NCI-H1092 (cell line): ENCODE data around the gene SPATA21.
A peak's percentile ranks its signal among the peaks of the same experiment; 100 is the strongest.
"Not testable (repeated sequence)": the region's sequence is repeated elsewhere in the genome, so short reads cannot be mapped to it uniquely, and the experiment has no call there.

Experiments
- DNase-seq: peaks from one replicate; lab custom pipeline; 2025; lab: John Stamatoyannopoulos, UW

Gene SPATA21

DNA sequence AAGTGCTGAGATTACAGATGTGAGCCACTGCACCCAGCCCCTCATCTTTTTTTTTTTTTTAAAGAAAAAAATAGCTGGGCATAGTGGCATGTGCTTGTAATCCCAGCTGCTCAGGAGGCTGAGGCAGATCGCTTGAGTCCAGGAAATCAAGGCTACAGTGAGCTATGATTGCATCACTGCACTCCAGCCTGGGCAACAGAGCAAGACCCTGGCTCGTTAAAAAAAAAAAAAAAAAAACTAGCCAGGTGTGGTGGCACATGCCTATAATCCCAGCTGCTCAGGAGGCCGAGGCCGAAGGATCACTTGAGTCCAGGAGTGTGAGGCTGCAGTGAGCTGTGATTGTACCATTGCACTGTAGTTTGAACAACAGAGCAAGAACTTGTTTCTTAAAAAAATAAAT lies 56.4 kb downstream of the SPATA21 start:
- DNase-seq, result no peak

- no peak for DNase-seq
Measured at GRCh38 chr1:16378443-16378842, 58.8 kb downstream of the SPATA21 start.

- DNase-seq, result no peak
Measured at GRCh38 chr1:16376971-16377370, 60.3 kb downstream of the SPATA21 start.

GRCh38 chr1:16375521-16376340 lies 61.5 kb downstream of the SPATA21 start:
- no peak for DNase-seq

- DNase-seq, result no peak
Measured at GRCh38 chr1:16374266-16374665, 63.0 kb downstream of the SPATA21 start.

DNA sequence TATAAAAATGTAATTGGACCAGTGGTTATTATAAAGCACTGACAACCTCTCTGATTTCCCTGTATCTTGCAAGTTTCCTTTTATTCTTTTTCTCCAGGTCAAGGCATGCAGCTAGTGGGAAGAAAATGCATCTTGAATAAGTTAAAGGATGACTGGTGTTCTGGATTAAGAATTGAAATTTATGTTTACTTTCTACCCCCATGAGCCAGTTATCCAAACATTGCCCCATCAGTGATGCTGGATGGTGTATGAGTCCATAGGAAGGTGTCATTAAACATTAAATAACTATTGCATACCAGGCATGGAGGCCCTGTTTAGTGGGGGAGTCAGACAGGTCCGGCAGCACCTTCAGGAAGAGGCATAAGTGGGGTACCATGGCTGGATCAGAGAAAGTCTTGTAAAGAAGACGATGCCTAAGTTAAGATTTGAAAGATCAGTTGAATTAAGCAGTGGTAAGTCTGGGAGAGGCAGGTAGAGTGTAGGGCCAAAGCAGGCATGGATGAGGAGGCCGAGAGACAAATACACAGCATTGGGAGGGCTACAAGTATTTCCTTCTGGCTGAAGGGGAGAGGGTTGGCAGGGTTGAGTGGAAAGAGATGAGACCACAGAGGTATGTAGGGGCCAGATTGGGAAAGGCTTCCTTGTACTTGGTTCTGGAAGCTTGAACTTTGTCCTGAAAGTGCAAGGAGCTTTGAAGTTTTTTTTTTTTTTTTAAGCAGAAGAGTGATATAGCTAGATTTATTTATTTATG lies 64.5 kb downstream of the SPATA21 start:
- DNase-seq, result no peak

DNA sequence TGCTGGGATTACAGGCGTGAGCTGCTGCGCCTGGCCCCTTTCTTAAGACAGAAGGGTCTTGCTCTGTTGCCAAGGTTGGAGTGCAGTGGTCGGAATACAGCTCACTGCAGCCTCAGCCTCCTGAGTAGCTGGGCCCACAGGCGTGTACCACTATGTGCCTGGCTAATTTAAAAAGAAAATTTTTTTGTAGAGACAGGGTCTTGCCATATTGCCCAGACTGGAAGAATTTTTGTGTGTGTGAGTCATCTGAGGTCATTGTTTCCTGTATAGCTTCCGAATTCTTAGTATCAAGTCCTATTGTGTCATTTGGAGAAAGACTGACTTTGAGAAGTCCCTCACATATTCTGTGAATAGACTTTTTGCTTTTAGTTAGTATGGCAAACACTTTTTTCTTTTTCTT lies 65.5 kb downstream of the SPATA21 start:
- DNase-seq, result no peak

DNA sequence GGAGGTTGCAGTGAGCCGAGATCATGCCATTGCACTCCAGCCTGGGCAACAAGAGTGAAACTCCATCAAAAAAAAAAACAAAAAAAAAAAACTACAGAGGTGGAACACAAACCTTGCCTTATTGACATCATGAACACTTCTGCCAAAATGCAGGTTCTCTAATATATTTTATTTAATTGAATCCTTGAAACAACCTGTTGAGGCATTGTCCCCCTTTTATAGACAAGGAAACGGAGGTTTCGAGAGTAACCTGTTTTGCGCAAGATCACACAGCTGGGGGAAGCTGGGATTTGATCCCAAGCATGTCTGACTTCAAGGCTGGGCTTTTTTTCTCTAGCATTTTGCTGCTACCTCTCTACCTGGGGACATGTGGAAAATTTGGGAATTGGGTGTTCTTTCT lies 67.4 kb downstream of the SPATA21 start:
- no peak for DNase-seq

DNA sequence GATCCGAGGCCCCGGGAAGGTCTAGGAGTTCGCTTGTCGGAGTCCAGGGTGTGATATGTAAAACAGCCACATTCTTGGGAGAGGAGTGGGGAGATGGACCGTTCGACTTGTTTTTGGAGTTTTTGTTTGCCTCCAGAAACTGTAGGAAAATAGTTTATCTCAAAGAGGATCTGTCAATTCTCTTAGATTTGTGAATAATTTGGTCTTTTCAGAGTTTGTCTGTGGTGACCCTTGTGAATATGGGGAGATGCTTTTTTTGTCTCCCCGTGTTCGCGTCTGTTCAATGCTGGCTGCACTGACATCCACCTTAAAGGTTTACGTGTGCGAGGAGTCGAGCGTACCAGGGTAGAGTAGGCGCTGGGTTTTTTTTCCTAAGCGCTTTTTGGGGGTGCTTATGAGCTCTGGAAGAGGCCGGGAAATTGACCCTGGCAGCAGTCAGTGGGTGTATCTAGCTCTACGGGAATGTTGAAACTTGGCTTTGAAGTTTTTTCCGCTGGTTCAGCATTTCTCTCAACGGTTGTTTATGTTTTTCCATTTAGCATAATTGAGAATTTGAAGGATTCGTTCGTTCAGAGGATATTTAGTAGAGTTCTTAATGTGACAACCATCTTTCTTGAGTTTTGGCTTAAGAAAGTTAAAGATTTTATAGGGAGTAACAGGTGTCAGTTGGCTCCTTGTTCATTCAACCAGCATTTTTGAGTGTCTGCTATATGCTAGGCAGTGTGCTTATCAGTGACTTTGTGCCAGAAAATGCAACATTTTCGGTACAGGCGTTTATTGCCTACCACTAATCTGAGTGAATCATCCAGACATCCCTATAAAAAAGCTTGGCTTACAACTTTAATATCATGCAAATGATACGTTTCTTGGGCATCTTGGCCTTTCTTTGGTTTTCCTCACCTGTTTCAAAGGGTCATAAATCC lies 69.0 kb downstream of the SPATA21 start:
- DNase-seq, result no peak

DNA sequence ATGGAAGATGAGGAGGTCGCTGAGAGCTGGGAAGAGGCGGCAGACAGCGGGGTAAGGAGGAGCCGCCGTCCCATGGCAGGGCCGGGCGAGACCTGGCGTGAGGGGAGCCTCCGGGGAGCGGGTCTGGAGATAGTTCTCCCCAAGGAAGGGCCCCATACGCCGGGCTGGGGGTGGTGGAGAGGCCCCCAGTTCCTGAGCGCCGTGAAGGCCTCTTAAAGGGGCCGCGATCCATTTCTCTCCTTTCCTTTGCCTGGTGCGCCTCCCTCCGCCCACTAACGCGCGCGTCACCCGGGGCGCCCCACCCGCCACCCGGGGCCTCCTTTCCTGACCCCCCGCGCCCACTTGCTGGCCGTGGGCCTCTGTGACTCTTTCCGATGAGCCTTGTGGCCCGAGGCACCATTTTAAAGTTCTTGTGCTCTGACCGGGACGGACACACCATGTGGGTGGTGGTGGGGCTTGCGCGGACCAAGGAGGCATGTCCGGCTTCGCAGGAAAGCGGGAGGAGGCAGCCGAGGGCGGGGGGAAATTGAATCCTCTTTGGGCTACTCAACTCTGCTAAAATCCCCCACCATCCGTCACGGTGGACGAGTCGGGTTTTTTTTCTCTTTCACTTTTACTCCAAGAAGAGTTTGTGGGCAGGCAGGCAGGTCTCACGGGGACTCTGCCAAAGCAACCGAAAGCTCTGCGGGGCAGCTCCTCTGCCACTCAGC lies 69.8 kb downstream of the SPATA21 start:
- peak; percentile 76 for DNase-seq

- peak; percentile 100 for DNase-seq
Measured at GRCh38 chr1:16366722-16367257, 70.4 kb downstream of the SPATA21 start, which contains the start of gene SZRD1. TSS of gene SZRD1 (plus strand) at chr1:16367242. CDS start at chr1:16367258, 16 bp downstream.

DNA sequence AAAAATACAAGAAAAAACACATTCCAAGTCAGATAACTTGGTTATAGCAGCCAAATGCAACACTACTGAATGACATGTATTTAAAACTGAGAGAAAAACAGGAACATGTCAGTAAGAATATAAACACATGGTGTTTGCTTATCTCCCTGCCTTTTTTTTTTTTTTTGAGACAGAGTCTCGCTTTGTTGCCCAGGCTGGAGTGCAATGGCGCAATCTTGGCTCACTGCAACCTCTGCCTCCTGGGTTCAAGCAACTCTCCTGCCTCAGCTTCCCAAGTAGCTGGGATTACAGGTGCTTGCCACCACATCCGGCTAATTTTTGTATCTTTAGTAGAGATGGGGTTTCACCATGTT lies 72.1 kb downstream of the SPATA21 start:
- DNase-seq, result not testable (repeated sequence)

- no peak for DNase-seq
Measured at GRCh38 chr1:16356867-16357266, 80.4 kb downstream of the SPATA21 start.

- no peak for DNase-seq
Measured at GRCh38 chr1:16354619-16355018, 82.6 kb downstream of the SPATA21 start.

- no peak for DNase-seq
Measured at GRCh38 chr1:16352842-16353535, 84.2 kb downstream of the SPATA21 start.

DNA sequence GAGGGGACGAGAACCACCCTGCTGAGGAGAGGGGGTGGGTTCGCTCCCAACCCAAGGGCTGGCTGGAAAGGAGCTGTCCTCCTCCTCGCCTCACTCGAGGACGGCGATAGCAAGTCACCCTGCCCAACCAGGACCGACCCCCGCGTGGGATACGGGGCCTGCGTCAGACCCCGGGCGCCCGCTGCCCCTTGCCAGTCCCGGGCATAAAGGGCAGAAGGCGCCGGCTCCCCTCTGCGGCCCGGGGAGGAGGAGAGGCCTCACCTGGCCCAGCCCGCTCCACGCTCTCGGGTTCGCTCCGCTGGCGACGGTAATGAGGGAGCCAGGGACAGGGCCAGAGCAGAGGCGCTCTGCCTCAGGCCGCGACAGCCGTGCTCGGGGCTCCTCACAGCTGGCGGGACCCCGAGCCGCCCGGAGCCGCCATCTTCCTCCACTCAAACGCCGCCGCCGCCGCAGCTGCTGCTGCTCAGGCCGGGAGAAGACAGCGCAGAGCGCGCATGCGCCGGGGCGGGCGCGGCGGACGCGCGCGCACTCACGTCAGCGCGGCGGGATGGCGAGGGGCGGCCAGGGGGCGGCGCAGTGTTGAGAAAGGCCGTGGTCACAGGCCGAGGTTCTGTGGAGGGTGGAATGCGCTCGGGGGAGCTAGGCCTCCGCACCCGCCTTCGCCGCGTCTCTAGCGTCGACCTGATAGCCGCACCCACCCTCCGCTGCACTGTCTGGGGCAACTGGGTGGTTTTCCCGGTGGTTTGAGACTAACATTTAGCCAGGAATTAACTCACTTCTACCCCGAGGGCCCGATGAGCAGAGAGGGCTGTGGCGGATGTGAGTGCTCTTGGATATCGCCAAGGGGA lies 85.0 kb downstream of the SPATA21 start, which contains the start of gene FBXO42:
Gene FBXO42, minus strand, starts transcription at position 487 of the 848 bp plus-strand sequence. CDS start 37,062 bp downstream, outside the sequence.
- peak; percentile 91 for DNase-seq

DNA sequence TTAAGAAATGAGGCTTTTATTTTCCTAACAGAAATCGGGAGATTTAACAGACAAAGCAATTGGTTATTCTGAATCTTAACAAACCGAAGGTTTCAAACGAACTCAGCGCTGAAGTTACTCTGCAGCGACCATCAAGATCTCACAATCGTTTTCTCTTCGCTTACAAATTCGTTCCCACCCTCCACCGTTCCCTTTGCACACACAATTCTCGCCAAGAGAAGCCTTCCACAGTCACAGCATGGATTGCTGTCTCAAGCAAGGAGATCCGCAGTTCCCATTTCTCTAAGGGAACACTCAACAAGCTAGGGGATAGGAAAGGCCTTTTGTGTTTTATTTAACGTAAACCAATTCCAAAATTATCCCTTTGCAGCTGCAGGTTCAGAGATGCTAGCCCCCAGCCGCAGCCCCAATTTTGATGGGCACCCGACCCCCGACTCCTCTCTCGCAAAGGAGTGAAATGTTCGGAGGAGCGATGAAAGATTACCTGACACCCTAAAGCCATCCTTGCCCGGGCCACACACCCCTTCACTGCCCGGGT lies 85.7 kb downstream of the SPATA21 start:
- no peak for DNase-seq

DNA sequence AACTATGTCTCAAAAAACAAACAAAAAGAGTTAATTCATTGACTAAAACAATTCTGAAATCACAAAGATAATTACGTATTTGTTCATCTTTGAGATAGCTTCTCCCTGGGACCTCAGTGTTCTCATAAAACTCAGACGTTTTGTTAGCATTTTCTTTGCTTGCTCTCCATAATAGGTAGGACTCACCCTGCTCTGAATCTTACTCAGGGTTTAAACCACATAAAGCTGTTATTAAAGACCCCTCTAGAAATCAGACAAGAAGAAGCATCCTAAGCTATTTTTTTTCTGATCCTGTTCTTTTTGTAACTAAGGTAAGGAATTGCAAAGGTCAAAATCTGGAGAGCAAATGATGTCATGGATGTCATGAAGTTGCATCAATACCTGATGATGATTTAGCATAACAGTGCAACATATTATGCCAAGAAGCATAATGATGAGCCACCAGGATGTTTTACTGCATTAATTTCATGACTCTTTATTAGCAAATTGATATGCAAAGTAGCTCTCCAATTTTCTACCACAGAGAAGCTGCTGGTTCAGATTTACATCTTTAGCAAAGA lies 87.3 kb downstream of the SPATA21 start:
- no peak for DNase-seq
